GM10248 (cell line): ENCODE results near the gene TRDN.

Experiments
- CTCF ChIA-PET: fragments of 300-600 bp; sonication (Branson Sonifier 250); formaldehyde crosslinking; extraction: SDS; loops from one replicate; lab custom pipeline; 2021; ENCODE audit warnings: antibody characterized with exemption; lab: Yijun Ruan, JAX
- POLR2A ChIA-PET: fragments of 350-650 bp; sonication (Branson Sonifier 250); formaldehyde crosslinking; extraction: SDS; loops from one replicate; lab custom pipeline; 2020; ENCODE audit warnings: antibody characterized with exemption; lab: Yijun Ruan, JAX
- DNase-seq: peaks from one replicate; pipeline ENCODE4 v3.0.0; 2012; ENCODE audit errors: extremely low spot score
- TF ChIP-seq, protein P1 (sequence below): IDR thresholded peaks from 2 replicates; pipeline ENCODE4 v1.5.1; 2012; ENCODE audit warnings: mild to moderate bottlenecking, low read depth; ENCODE audit errors: extremely low read depth, missing control alignments, control extremely low read depth

Gene TRDN, protein sequence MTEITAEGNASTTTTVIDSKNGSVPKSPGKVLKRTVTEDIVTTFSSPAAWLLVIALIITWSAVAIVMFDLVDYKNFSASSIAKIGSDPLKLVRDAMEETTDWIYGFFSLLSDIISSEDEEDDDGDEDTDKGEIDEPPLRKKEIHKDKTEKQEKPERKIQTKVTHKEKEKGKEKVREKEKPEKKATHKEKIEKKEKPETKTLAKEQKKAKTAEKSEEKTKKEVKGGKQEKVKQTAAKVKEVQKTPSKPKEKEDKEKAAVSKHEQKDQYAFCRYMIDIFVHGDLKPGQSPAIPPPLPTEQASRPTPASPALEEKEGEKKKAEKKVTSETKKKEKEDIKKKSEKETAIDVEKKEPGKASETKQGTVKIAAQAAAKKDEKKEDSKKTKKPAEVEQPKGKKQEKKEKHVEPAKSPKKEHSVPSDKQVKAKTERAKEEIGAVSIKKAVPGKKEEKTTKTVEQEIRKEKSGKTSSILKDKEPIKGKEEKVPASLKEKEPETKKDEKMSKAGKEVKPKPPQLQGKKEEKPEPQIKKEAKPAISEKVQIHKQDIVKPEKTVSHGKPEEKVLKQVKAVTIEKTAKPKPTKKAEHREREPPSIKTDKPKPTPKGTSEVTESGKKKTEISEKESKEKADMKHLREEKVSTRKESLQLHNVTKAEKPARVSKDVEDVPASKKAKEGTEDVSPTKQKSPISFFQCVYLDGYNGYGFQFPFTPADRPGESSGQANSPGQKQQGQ

DNA sequence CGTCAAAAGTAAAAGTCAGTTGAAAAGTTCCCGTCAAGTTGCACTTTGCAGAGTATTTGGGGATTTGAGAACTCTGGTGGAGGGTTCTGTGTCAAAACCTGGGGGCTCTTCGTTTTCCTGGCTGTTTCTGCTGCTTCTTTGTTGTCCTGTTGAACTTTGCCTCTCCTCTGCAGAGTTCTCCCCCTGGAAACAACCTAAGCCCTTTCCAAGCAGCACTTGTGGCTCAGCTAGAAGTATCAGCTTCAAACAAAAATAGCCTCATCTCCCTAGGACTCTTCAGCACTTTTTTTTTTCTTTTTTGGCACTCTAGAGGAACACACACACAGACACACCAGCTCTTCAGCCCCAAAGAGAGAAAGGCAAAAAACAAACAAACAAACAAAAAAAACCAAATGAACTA lies at the start of gene TRDN:
TSS of gene TRDN (minus strand) at position 169 of the 400 bp plus-strand sequence. CDS start 175 bp downstream, outside the sequence.
- POLR2A ChIA-PET: no interaction called here
- TF ChIP-seq, protein P1, sequence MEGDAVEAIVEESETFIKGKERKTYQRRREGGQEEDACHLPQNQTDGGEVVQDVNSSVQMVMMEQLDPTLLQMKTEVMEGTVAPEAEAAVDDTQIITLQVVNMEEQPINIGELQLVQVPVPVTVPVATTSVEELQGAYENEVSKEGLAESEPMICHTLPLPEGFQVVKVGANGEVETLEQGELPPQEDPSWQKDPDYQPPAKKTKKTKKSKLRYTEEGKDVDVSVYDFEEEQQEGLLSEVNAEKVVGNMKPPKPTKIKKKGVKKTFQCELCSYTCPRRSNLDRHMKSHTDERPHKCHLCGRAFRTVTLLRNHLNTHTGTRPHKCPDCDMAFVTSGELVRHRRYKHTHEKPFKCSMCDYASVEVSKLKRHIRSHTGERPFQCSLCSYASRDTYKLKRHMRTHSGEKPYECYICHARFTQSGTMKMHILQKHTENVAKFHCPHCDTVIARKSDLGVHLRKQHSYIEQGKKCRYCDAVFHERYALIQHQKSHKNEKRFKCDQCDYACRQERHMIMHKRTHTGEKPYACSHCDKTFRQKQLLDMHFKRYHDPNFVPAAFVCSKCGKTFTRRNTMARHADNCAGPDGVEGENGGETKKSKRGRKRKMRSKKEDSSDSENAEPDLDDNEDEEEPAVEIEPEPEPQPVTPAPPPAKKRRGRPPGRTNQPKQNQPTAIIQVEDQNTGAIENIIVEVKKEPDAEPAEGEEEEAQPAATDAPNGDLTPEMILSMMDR: no peak
- CTCF ChIA-PET: interaction anchor here (1.0 kb wide), 1 partner anchor 12 kb away, joined by 3 read pairs; no protein-coding TSS in a partner anchor

DNA sequence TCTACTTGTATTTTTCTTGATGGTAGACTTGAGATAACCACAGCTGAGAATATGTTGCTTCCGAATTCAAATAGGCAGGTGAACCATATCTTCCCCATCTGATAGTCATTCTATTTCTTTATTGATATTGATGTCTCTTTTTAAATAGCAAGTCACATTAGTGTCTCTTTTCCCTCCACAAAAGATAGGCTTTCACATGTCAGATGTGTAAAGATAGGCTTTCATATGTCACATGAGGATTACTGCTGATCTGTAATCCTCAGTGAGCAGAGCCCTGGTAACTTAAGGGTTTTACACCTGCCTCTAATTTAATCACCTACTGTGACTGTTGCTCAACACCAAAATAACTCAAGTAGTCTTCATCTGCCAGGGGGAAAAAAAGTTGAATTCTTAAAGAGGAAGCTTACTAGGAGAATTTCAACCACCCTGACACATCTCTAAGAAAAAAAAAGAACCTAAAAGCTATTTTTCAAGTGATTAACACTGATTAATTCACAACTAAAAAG lies 45.3 kb upstream of the TRDN start:
- POLR2A ChIA-PET: no interaction called here
- CTCF ChIA-PET: interaction anchor here (1.3 kb wide), 1 partner anchor 13 kb away, joined by 3 read pairs; no protein-coding TSS in a partner anchor
- DNase-seq: no peak
- TF ChIP-seq, protein P1: no peak

More for the DNA sequence above, at the start of gene TRDN:
- DNase-seq: no peak

DNA sequence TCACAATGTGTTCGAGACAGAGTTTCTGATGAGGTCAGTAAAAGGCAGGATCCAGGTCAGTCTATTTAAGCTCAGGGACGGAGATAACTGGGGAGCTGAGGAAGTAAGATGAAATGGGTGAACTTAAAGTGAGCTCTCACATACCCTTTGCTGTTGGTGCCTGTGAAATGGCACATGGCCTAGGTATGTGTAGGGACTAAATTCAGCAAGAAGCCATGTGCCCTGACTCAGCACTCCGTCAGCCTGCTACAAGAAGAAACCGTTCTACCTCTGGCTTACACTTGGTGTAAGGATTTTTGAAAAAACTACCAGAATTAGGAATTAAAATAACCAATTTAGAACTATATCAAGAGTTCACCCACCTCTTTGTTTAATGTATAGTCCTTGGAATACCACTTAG lies 41.1 kb upstream of the TRDN start:
- ChIA-PET POLR2A (no interaction called here), CTCF (interaction anchor here (1.4 to 2.0 kb wide), 3 partner anchors 11 to 38 kb away, joined by 3 to 6 read pairs (median 4); no protein-coding TSS in a partner anchor)
- TF ChIP-seq, protein P1: no peak
- DNase-seq: no peak

DNA sequence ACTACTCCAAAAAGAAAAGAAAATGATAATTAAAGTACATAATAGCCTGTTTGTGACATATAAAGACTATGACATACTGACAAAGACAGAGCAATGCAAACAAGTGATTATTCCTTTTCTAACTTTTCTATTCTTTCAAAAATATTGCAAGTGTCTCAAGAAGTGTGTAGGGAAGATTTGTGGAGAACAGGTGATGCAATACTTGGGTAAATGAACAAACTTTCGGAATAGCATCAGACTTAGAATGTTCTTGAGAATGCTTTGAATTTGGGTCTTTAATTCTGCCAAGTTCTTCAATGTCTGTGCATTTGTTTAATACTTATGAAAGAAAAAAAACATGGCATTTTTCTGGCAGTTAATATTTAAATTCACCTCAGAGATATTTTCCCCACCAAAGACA lies 40.0 kb upstream of the TRDN start:
- no peak for DNase-seq
- TF ChIP-seq, protein P1: no peak
- CTCF ChIA-PET: no interaction called here
- POLR2A ChIA-PET: no interaction called here

DNA sequence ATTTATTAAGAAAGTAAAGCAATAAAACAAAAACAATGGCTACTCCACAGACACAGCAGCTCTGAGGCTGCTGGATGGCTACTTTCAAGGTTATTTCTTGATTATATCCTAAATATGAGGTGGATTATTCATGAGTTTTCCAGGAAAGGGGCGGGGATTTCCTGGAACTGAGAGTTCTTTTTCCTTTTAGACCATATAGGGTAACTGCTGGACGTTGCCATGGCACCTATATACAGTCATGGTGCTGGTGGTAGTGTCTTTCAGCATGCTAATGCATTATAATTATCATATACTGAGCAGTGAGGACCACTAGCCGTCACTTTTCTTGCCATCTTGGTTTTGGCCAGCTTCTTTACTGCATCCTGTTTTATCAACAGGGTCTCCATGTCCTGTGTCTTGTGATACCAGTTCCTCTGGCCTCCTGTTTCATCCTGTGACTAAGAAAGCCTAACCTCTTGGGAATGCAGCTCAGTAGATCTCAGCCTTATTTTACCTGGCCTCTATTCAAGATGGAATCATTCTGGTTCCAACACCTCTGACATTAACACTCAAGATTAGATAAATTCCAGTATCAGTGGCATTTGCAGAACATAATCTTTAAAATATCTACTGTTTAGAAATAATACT lies 32.3 kb upstream of the TRDN start:
- ChIA-PET CTCF (interaction anchor here (1.0 to 1.2 kb wide), 2 partner anchors 13 to 26 kb away, joined by 3 read pairs; no protein-coding TSS in a partner anchor), POLR2A (no interaction called here)
- TF ChIP-seq, protein P1: no peak
- DNase-seq: no peak

DNA sequence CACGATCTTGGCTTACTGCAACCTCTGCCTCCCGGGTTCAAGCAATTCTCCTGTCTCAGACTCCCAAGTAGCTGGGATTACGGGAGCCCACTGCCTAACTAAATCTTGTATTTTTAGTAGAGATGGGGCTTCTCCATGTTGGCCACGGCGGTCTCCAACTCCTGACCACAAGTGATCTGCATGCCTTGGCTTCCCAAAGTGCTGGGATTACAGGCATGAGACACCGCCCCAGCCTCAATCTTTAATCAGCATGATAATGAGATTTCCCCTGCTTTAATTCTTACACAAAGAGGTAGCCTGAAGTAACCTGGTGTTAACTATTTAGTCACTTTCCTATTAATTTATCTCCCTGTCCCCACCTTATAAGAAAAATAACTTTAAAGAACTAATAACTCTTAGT lies 31.3 kb upstream of the TRDN start:
- ChIA-PET POLR2A (no interaction called here), CTCF (interaction anchor here (1.0 to 1.2 kb wide), 2 partner anchors 14 to 27 kb away, joined by 3 read pairs; no protein-coding TSS in a partner anchor)
- DNase-seq: no peak
- TF ChIP-seq, protein P1: no peak
